ENCODE results near the gene CCDC187.
"Not testable (repeated sequence)": the region's sequence is repeated elsewhere in the genome, so short reads cannot be mapped to it uniquely, and the experiment has no call there.

CCDC187 gene

DNA sequence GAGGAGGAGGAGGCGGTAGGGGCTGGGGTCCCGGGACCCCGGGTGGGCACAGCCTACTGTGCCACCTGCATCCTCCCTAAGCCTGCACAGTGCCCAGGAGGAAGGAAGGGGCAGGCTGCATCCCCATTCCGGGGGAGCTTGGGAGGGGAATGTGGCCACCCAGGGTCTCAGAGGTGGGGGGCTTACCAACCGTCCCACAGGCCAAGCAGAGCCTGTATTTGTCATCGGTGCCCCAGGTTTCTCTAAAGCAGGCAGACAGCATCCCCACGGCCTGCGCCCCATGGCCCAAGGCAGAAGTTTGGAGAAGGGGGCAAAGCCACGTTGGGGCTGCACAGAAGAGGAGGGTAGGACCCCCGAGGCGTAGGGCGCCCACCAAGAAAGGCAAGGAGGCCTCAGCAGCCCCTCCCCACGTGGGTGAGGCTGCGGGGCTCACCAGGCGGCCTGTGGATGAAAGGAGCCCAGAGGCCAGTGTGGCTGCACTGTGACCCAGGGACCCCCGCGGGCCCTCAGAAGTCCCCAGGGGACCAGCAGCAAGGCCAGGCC, 22.9 kb upstream of the CCDC187 start:
- no peak for DNase-seq (ENCODE audit: low spot score)

DNA sequence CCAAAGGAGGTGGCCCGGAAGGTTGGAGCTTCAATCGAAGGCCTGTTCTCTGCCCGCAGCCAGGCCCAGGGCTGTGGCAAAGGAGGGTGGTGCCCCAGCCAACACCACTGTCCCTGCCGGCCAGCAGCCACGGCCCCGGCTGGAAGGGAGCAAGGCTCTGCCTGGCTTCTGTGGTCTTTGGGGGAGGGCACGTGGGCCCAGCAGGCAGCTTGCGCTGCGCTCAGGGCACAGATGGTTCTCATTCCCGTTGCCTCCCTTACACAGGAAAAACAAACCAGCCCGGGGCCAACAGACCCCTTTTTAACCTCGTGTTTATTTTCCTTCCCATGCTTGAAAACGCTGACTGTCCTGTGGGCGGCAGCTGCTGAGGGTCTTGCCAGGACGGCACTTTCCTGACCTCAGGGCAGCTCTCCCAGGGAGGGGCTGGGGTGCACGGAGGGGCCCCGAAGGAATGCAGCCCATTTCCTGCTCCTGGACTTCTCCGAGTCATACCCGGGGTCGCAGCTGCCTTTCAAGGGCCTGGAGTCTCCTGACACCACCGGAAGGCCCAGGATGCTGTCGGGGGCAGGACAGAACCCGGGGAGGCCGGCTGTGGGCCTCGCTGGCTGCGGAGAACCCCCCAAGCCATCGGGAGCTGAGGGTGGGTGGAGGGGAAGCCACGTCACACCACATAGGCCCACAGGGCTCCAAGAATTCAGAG, 22.3 kb upstream of the CCDC187 start:
- no peak for DNase-seq (ENCODE audit: low spot score)

DNA sequence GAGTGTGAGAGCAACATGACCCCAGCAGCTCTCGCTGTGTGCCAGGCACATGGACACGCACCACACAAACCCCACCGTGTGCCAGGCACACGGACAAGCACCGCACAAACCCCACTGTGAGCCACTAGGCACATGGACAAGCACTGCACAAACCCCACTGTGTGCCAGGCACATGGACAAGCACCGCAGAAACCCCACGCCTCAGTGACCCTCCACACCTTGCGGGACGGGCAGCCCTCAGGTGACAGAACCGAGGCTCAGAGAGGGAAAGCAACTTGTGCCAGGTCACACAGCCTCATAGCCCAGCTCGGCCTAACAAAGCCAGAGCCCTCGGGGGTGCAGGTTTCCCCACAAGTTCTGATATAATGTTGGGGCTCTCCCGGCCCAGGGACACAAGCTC, 21.5 kb upstream of the CCDC187 start:
- DNase-seq (ENCODE audit: low spot score): no peak

DNA sequence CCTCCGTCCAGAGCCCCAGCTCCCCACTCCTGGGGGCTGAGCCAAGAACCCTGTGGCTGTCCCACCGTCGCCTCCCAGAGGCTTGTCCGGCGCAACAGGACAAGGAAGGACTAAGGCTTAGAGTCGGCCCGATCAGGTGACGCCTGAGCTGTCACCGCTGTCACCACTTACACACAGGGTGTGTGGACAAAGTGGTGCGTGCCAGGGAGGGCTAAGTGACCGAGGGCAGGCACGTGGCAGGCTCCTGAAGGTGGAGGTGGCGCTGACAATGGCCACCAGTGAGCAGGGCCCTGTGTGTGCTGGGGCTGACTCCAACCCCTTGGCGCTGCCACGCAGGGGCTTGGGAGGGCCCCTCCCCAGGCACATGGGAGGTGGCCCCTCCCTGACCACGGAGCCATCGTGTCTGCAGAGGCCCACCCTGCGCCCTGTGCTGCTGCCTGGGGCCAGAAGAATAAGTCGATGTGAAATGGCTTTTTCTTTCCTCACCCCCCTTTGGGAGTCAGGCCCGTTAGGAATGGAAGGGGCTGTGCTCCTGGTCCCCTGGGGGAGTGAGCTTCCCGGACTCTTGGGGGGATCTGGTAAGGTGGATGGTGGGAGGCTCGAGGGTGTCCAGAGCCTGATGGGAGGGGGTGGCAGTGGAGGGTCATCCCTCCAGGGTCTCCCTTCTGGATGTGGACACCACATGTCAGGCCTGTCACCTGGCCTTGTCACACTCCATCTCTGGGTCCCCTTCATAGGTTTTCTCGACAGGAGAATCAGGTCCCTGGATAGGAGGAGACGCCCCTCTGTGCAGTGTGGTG, 20.8 kb upstream of the CCDC187 start:
- DNase-seq (ENCODE audit: low spot score): peak; percentile 69

DNA sequence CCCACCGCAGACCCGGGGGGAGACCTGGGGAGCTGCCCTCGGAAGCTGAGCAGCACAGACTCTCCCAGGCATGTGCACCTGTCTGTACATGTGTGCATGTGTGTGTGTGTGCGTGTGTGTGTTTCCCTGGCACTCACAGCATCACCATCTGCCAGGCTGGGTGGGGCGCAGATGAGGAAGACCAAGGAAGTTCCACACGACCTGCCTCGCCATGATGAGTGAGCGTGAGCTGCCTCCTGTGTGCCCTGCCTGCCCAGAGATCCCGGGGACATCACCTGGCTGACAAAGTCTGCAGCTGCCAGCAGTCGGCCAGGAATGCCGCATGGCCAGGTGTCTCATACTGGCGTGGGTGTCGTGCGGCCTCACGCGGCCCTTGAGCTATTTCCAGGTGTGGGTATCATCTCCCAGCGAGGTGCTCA, 19.5 kb upstream of the CCDC187 start:
- no peak for DNase-seq (ENCODE audit: low spot score)

DNA sequence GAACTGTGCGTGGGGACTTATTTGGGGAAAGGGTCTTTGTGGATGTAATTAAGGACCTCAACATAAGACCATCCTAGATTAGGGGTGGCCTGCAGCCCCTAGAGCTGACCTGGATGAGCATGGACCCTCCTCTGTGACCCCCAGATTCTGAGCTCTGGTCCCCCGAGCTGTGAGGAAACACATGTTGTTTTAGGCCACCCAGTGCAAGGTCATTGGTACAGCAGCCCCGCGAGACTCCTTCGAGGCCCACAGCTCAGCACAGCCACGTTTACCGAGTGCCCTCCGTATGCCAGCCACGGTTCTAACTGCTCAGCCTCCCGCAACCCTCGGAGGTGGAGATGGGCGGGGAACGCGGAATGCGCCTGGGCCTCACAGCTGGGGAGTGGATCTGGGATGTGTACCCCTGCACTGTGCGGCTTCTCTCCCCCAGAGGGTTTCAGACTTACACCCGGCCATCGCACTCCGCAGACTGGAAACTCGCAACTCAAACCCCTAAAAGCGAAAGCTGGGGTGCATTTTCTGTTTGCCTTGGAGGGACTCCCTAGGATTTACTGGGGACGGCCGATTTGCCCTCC, 18.9 kb upstream of the CCDC187 start:
- no peak for DNase-seq (ENCODE audit: low spot score)

DNA sequence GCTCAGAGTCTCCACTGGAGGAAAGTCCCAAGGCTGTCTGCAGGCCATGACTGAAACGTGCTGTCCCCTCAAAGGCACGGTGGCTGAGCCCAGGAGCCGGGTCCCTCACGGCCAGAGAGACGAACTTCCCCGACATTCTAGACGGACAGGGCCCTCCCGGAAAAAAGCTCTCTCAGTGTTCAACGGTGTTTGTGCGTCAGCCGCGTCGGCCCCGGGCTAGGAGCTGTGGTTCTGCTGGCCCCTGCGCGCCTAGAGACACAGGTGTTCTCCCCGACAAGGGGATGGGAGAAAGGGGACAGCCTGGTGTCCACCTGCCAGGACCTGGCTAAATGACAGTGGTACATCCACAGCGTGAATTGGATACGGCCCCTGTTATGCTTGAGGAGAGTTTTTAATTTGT, 17.7 kb upstream of the CCDC187 start:
- no peak for DNase-seq (ENCODE audit: low spot score)

DNA sequence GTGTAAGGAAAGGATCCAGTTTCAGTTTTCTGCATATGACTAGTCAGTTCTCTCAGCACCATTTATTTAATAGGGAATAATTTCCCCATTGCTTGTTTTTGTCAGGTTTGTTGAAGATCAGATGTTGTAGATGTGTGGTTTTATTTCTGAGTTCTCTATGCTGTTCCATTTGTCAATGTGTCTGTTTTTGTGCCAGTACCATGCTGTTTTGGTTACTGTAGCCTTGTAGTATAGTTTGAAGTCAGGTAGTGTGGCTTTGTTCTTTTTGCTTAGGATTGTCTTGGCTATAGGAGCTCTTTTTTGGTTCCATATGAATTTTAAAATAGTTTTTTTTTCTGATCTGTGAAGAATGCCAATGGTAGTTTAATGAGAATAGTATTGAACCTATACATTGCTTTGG, 17.1 kb upstream of the CCDC187 start:
- DNase-seq (ENCODE audit: low spot score): not testable (repeated sequence)

DNA sequence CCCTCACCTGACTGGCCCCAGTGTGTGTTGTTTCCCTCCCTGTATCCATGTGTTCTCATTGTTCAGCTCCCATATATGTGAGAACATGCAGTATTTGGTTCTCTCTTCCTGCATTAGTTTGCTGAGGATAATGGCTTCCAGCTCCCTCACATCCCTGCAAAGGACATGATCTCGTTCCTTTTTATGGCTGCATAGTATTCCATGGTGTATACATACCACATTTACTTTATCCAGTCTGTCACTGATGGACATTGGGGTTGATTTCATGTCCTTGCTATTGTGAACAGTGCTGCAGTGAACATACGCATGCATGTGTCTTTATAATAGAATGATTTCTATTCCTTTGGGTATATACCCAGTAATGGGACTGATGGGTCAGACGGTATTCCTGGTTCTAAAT, 16.1 kb upstream of the CCDC187 start:
- DNase-seq (ENCODE audit: low spot score): not testable (repeated sequence)

DNA sequence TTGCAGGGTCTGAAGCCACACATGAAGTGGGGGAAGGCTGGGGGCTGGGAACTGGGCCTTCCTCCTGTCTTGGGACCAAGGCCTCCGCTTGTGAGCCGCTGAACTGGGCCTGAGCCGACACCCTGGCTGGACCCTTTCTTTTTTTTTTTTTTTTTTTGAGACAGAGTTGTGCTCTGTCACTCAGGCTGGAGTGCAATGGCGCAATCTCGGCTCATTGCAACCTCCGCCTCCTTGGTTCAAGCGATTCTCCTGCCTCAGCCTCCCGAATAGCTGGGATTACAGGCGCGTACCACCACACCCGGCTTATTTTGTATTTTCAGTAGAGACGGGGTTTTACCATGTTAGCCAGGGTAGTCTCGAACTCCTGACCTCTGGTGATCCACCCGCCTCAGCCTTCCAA, 15.3 kb upstream of the CCDC187 start:
- not testable (repeated sequence) for DNase-seq (ENCODE audit: low spot score)

DNA sequence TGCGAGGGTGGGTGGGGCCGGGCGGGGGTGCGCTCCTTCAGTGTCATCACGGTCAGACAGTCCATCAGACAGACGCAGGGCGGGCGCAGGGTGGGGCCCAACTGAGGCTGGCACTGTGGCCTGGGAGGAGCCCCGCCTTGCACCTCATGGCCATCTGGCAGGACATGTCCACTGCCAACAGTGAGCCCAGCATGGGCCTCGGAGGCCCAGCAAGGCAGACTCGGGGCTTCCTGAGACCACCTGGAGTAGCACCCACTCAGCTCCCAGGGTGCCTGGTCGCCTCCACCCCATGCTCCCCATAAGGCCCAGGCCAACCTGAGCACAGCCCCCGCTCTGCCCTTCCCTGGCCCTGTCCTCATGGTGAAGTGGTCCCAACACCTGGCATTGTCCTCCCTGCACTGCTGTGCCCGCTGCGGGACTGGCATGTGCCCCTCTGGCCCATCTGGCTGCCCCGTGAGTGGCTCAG, 14.9 kb upstream of the CCDC187 start:
- DNase-seq (ENCODE audit: low spot score): no peak

DNA sequence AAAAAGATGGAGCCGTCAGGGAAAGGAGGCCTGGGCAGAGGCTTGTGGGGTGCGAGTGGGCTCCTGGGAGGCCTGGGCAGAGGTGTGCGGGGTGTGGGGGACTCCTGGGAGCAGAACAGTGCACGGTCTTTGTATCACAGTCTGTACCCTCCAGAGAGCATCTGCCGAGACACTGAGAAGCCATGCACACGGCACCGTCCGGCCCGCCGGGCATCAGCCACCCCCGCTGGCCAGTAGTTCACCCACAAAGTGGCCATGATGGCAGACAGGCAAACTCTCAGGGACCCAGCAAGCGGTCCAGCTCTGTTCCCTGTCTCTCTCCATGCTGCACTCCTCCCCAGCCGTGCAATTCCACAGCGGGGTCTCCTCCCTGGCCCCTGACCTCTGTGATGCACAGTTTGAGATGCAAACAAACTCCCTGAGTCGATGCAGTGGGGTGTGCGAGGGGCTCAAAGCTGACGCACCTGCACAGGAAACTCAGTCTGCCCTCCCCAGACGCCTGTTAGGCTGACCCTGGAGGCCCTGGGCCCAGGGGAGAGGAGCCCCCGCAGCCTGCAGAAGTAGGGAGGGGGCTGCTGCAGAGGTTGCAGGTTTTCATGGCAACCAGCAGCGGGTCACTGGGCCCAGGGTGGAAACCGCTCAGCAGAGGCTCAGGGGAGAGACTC, 14.3 kb upstream of the CCDC187 start:
- no peak for DNase-seq (ENCODE audit: low spot score)

DNA sequence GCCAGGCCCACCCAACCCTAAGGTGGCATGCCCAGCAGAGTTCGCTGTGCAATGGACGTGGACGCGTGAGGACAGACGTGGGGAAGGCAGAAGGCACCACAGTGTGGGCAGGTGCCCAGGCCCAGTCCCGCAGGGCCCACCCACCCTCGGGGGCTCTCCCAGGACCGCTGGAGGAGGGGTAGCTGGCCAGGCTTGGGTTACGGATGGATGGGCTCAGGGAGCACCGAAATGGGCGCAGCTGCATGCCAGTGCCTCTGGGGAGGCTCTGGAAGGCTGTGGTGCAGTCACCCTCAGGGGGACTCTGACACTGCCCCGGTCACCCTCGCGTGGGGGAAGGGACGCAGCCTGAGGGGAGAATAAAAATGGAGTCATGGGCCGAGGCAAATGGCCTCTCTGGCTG, 13.8 kb upstream of the CCDC187 start:
- no peak for DNase-seq (ENCODE audit: low spot score)

DNA sequence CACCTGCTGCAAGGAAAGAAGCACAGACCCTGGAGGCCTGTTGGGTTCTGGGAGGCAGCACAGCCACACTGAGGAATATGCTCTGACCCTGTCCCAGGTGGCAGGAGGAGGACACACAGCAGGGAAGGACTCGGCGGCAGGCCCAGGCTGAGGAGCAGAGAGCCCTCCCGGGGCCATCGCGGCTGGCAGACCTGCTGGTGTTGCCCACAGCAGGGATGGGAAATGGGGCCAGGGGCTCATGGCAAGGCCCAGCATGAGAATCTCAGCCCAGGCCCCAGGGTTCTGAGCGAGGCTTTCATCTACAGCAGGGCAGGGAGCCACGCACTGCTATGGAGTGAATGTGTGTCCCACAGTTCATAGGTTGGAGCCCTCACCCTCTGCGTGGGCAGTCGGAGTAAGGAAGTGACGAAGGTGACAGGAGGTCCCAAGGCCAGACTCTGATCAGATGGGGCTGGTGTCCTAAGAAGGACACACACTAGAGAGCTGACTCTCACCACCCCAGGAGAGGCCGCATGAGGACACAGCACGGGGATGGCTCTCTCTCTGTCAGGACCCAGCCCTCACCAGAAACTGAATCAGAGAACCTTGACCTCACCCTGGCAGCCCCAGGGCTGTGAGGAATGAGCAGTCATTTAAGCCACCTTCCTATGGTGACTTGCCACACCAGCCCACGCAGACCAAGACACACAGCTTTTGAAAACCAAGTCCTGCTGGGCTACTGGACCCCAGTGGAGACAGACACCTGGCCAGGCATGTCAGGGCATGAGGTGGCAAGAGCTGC, 13.2 kb upstream of the CCDC187 start:
- DNase-seq (ENCODE audit: low spot score): no peak

DNA sequence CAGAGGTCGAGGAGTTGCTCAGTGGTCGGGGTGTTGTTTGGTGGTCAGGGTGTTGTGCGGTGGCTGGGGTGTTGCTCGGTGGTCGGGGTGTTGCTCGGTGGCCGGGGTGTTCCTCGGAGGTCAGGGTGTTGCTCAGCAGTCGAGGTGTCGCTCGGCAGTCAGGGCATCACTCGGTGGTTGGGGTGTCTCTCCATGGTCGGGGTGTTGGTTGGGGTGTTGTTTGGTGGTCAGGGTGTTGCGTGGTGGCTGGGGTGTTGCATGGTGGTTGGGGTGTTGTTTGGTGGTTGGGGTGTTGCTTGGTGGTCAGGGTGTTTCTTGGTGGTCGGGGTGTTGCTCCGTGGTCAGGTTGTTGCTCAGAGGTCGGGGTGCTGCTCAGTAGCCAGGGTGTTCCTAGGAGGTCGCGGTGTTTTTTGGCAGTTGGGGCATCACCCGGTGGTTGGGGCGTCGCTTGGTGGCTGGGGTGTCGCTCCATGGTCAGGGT, 12.4 kb upstream of the CCDC187 start:
- DNase-seq (ENCODE audit: low spot score): no peak

DNA sequence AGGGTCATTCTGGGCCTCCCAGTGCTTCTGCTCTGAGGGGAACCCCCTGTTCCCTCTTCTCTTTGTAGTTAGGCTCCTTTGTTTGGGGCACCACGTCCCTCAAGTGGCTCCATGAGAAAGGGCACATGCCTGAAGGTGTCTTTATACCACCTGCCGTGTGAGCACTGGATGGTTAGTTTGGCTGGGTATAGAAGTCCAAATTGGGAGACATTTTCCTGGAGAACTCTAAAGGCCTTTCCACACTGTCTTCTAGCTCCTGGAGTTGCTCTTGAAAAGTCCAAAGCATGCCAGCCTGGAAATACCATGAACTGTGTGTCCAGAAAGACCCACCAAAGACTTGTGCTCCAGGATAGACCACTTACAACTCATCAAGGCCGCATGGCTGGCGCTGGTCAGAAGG, 11.1 kb upstream of the CCDC187 start:
- DNase-seq (ENCODE audit: low spot score): no peak

DNA sequence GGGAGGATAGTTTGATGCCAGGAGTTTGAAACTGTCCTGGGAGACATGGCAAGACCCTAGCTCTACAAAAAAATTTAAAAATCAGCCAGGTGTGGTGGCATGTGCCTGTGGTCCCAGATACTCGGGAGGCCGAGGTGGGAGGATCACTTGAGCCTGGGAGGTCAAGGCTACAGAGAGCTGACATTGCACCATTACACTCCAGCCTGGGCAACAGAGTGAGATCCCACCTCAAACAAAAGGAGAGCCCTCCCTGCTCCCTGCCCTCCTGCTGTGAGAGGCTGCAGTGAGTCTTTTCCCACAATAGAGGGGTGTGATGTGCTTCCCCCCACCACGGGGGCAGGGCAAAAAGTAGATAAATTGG, 10.1 kb upstream of the CCDC187 start:
- DNase-seq (ENCODE audit: low spot score): no peak

DNA sequence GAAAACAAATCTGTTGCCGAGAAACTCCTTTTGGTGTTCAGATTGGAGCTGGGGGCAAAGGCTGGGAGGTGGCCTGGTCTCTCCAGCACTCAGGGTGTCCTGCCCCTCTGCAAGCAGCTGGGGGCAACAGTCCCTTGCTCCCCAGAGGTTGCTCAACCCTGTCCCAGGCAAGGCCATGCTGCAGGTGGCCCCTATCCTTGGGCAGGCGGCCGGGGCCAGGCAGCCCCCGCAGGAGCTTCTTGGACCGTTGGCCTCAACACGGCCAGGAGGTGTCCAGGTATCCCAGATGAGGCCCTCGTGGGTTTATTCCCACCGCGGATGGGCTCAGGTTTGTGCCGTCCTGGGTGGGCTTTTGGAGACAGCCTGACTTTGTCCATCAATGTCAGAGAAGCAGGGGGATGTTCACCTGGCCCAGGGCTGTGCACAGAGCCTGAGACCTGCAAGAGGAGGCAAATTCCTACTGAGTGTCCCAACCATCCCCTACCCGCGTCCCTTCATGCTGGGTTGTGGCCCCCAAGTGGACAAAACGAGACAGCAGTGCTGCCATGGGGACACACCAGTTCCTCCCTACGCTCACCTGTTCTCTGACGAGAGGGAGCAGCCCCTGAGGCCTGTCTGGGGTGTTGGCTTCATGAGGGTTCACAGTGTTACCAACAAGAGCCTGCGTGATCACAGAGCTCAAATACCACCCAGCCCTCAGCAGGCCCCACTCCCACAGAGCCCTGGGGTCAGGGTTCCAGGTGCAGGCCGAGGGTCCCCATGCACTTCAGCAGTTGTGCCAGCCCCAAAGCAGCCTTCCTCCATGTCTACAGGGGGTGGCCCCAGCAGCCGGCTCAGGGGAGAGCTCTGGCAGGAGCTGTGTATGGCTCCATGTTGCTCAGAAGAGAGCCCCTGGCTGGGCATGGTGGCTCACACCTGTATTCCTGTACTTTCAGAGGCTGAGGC, 9.5 kb upstream of the CCDC187 start:
- no peak for DNase-seq (ENCODE audit: low spot score)

DNA sequence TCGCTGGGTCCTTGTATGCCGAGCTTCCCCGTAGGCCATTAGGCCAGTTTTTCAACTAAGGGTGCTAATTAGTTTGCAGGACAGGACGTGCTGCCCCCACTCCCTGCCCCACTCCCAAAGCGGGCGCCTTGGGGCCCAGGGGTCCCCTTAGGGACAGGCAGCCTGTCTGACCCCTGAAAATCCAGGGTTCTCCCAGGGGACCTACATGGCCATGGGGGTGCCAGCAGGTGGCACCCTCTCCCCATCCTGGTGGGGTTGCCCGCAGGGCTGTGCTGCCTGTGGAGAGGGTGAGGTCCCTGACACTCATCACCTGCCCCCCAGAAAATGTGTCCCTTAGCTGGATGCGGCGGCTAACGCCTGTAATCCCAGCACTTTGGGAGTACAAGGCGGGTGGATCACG, 8.5 kb upstream of the CCDC187 start:
- peak; percentile 70 for DNase-seq (ENCODE audit: low spot score)

DNA sequence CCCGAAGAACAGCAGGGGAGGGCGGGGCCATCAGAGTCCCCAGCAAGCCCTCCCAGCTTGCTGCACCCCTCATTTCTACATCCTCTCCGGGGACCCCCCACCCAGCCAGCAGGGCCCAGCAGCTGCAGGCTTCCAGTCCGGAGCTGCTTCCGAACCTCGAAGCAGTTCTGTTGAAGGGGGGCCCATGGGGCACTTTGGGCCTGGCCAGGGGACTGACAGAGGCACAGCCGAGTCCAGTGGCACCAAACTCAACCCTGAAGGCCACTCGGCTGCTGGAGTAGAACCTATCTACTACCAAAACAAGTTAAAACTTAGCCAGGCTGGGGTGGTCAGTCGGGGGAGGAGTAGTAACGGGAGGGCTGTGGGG, 8.1 kb upstream of the CCDC187 start:
- DNase-seq (ENCODE audit: low spot score): no peak
